ENCODE measurements around the gene HSPA4L. TPM values are rescaled to one million over a fixed set of nuclear protein-coding genes. Genes with fewer than 3 reads are reported as not detected.

HSPA4L gene
- total RNA-seq, 2 experiments from 2014 or later, result 0.16 to 0.26 TPM

DNA sequence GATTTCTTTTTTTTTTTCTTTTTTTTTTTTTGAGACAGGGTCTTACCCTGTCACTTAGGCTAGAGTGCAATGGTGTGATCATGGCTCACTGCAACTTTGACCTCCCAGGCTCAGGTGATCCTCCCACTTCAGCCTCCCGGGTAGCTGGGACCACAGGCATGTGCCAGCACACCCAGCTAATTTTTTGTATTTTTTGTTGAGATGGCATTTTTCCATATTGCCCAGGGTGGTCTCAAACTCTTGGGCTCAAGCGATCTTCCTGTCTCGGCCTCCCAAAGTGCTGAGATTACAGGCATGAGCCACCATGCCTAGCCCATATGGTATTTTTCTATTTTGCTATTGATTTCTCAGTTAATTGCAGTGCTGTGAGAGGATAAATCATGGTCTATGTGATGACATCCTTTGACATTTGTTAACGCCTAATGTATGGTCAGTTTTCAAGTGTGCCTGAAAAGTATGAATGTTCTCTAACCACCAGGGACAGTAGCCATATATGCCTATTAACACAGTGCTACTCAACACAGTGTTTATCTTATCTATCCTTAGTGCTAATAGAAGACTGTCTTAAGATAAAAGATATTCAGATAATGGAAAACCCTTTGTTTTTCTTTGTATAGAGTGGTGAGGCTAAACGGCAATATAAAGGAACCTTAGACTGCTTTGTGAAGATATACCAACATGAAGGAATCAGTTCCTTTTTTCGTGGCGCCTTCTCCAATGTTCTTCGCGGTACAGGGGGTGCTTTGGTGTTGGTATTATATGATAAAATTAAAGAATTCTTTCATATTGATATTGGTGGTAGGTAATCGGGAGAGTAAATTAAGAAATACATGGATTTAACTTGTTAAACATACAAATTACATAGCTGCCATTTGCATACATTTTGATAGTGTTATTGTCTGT lies 9.1 kb upstream of the HSPA4L start:
- H3K9me3 Mint-ChIP-seq (ENCODE audit: insufficient read depth), result no peaks in the 10 kb centered on the region
- H3K36me3 Mint-ChIP-seq (ENCODE audit: low read depth), result no peaks in the 10 kb centered on the region
- DNase-seq (no peak), ATAC-seq (no peak)
- ChIA-PET POLR2A (no interaction called here), CTCF (interaction anchor here (0.7 kb wide), 1 partner anchor 1169 kb away, joined by 3 read pairs; no protein-coding TSS in a partner anchor)
- peaks cover 31% of the 10 kb centered on the region for H3K27me3 Mint-ChIP-seq (ENCODE audit: low read depth)
- no peak overlapping the region for H3K4me3 Mint-ChIP-seq
- H3K4me1 Mint-ChIP-seq (ENCODE audit: low read depth), result no peaks in the 10 kb centered on the region
- H3K27ac Mint-ChIP-seq, result no peak overlapping the region

DNA sequence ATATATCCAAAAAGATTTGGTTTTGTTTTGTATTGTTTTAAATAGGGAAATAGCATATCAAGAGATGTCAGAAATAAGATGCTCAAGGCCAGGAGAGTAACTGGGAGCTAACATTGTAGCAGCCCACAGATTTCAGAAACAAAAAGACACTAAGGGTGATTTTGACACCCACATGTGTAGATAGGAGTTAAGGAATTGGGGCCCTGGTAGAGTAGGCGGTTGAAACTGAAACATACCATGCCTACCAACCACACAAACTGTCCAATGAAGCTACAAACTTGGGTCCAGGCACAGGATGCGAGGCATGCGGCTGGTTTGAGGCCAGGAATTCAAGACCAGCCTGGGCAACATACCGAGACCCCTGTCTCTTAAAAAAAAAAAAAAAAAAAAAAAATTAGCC lies 6.3 kb upstream of the HSPA4L start:
- H3K4me3 Mint-ChIP-seq, result no peak overlapping the region
- no peak for DNase-seq
- ChIA-PET POLR2A (no interaction called here), CTCF (no interaction called here)
- H3K27me3 Mint-ChIP-seq (ENCODE audit: low read depth), result peaks cover 45% of the 10 kb centered on the region
- no peak for ATAC-seq
- H3K36me3 Mint-ChIP-seq (ENCODE audit: low read depth), result peaks cover 2% of the 10 kb centered on the region
- no peaks in the 10 kb centered on the region for H3K4me1 Mint-ChIP-seq (ENCODE audit: low read depth)
- no peaks in the 10 kb centered on the region for H3K9me3 Mint-ChIP-seq (ENCODE audit: insufficient read depth)
- no peak overlapping the region for H3K27ac Mint-ChIP-seq

DNA sequence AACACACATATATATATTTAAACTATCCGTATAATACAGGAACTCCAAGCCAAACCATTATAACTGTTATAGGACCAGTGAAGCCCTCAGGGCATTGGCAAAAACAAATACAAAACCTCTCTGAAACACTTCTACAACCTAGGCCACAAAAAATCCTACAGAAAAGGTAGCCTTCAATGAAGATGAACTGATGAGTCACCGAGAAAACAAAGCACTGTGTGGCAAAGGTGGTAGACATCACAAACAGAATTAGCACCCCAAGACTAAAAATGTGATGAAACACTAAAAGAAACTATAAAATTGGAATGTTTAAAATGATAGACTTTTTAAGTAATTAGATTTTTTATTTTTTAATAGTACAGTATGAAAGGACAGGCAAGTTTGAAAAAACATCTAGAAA lies 5.5 kb upstream of the HSPA4L start:
- ATAC-seq (no peak), DNase-seq (no peak)
- H3K9me3 Mint-ChIP-seq (ENCODE audit: insufficient read depth), result no peaks in the 10 kb centered on the region
- ChIA-PET POLR2A (no interaction called here), CTCF (no interaction called here)
- H3K27ac Mint-ChIP-seq, result no peak overlapping the region
- peaks cover 5% of the 10 kb centered on the region for H3K36me3 Mint-ChIP-seq (ENCODE audit: low read depth)
- H3K27me3 Mint-ChIP-seq (ENCODE audit: low read depth), result peaks cover 45% of the 10 kb centered on the region
- peaks cover 6% of the 10 kb centered on the region for H3K4me1 Mint-ChIP-seq (ENCODE audit: low read depth)
- H3K4me3 Mint-ChIP-seq, result no peak overlapping the region

DNA sequence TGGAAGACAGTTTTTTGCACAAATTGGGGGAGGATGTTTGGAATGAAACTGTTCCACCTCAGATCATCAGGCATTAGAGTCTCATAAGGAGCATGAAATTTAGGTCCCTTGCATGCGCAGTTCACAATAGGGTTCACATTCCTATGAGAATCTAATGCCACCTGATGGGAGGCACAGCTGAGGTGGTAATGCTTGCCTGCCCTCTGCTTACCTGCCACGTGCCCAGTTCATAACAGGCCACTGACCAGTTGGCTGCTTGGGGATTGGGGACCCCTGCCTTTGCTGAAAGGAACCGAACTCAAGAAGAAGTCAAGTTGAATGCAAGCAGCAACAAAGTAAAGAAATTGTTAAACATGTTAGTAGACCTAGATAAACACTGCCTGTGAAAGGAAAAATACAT lies 4.6 kb upstream of the HSPA4L start:
- POLR2A ChIA-PET, result no interaction called here
- CTCF ChIA-PET, result no interaction called here

DNA sequence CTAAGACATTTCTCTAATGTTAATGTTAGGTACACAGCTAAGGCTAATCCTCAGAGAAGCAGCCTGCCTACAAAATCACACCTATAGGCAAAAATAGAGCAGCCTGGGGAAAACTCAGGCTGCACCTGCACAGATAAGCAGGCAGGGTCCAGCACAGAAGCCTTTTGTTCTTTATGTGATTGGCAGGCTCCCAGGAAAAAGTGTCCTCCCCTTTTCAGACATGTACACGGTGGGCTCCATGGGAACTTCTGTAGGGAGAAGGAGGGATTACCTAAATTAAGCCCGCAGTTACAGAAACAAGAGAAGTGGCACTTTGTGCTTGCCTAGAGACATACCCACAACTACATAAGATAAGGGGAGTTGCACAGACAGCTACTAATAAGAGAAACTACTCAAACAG lies 4.0 kb upstream of the HSPA4L start:
- DNase-seq (no peak), ATAC-seq (no peak)
- H3K36me3 Mint-ChIP-seq (ENCODE audit: low read depth), result peaks cover 5% of the 10 kb centered on the region
- peaks cover 49% of the 10 kb centered on the region for H3K27me3 Mint-ChIP-seq (ENCODE audit: low read depth)
- POLR2A ChIA-PET, result no interaction called here
- no peak overlapping the region for H3K4me3 Mint-ChIP-seq
- peaks cover 15% of the 10 kb centered on the region for H3K4me1 Mint-ChIP-seq (ENCODE audit: low read depth)
- CTCF ChIA-PET, result no interaction called here
- H3K9me3 Mint-ChIP-seq (ENCODE audit: insufficient read depth), result no peaks in the 10 kb centered on the region
- H3K27ac Mint-ChIP-seq, result no peak overlapping the region

More for the DNA sequence above, 4.6 kb upstream of the HSPA4L start:
- ATAC-seq, result no peak
- no peak overlapping the region for H3K27ac Mint-ChIP-seq
- H3K4me3 Mint-ChIP-seq, result no peak overlapping the region
- peaks cover 5% of the 10 kb centered on the region for H3K36me3 Mint-ChIP-seq (ENCODE audit: low read depth)
- no peak for DNase-seq
- peaks cover 9% of the 10 kb centered on the region for H3K4me1 Mint-ChIP-seq (ENCODE audit: low read depth)
- H3K27me3 Mint-ChIP-seq (ENCODE audit: low read depth), result peaks cover 45% of the 10 kb centered on the region
- H3K9me3 Mint-ChIP-seq (ENCODE audit: insufficient read depth), result no peaks in the 10 kb centered on the region

DNA sequence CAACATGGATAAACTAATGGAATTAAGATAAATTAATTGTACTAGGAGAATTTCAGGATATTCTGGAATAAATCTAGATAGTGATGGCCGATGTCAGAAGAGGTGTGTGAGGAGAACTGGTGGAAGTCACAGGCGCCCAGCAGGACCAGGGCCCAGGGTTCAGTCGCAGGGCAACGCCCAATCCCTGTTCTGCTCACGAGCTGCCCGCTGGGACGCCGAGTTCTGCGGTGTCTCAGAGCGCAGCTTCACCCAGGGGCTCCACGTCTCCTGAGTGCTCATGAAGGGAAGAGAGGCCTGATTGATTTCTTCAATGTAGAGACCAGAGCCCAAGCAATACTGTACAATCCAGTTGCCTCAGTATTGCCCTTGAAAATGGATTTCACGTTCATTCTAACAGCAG lies 1.5 kb upstream of the HSPA4L start:
- no peaks in the 10 kb centered on the region for H3K9me3 Mint-ChIP-seq (ENCODE audit: insufficient read depth)
- DNase-seq (no peak), ATAC-seq (no peak)
- H3K36me3 Mint-ChIP-seq (ENCODE audit: low read depth), result peaks cover 5% of the 10 kb centered on the region
- H3K4me3 Mint-ChIP-seq, result no peak overlapping the region
- ChIA-PET CTCF (no interaction called here), POLR2A (no interaction called here)
- H3K27ac Mint-ChIP-seq, result no peak overlapping the region
- peaks cover 59% of the 10 kb centered on the region for H3K27me3 Mint-ChIP-seq (ENCODE audit: low read depth)
- H3K4me1 Mint-ChIP-seq (ENCODE audit: low read depth), result peaks cover 19% of the 10 kb centered on the region

DNA sequence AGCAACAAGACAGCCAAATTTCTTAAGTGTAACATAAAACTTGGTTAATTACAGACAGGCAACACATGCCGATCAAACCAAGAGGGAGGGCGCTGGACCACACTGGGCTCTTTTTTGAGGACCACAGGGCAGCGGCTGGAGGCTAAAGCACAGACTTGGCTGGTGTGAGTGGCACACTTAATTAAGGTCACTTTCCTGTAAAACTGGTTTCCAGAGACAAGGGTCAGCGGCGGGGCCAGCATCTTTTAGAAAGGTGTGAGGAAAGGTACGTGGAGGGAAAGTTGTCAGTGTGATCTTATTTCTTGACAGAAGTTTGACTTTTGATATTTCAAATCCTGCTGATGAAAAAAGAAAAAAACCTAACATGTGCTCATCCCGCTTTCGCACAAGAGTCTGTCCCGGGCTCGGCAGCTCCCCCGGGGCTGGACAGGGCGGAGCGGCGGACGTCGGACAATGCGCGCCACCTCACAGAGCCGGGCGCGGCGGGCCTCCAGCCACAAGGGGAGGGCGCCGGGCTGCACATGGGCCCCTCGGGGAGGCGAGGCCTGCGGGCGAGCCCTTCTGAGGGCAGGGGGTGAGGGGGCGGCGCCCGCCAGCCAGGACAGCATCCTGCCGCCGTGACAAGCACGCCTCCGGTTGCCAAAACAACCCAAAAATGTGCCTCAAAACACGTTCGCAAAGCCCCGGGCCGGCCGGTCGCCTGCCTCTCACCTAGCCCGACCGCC lies 660 bp upstream of the HSPA4L start:
- Mint-ChIP-seq H3K27ac (no peak overlapping the region), H3K9me3 (ENCODE audit: insufficient read depth) (no peaks in the 10 kb centered on the region), H3K4me3 (peak overlapping the region; percentile 78), H3K27me3 (ENCODE audit: low read depth) (peaks cover 59% of the 10 kb centered on the region), H3K4me1 (ENCODE audit: low read depth) (peaks cover 19% of the 10 kb centered on the region), H3K36me3 (ENCODE audit: low read depth) (peaks cover 5% of the 10 kb centered on the region)
- peak; percentile 49 for DNase-seq
- POLR2A ChIA-PET, result interaction anchor here (1.5 kb wide), 1 partner anchor 100 kb away, joined by 4 read pairs; the partner anchor contains the start of gene PLK4
- CTCF ChIA-PET, result interaction anchor here (1.1 kb wide), 1 partner anchor 99 kb away, joined by 3 read pairs; the partner anchor contains the start of gene PLK4
- ATAC-seq, result no peak

DNA sequence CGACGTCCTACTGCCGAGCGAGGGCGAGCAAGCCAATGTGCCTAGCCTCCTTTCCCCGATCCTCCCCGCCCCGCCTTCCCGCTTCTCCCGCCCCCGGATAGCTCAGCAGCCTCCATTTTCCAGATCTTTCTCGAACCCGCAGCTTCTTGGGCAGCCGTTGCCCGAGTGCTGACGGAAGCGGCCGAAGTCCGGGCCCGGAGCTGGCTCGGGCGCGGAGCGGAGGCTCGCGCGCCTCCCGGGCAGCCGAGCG lies 172 bp upstream of the HSPA4L start:
- peak; percentile 61 for DNase-seq
- Mint-ChIP-seq H3K4me3 (peak overlapping the region; percentile 78), H3K27ac (no peak overlapping the region), H3K36me3 (ENCODE audit: low read depth) (peaks cover 5% of the 10 kb centered on the region), H3K27me3 (ENCODE audit: low read depth) (peaks cover 56% of the 10 kb centered on the region), H3K4me1 (ENCODE audit: low read depth) (peaks cover 19% of the 10 kb centered on the region), H3K9me3 (ENCODE audit: insufficient read depth) (no peaks in the 10 kb centered on the region)
- POLR2A ChIA-PET, result interaction anchor here (1.5 kb wide), 1 partner anchor 99 kb away, joined by 4 read pairs; the partner anchor contains the start of gene PLK4
- peak; percentile 61 for ATAC-seq
- CTCF ChIA-PET, result interaction anchor here (1.1 kb wide), 1 partner anchor 99 kb away, joined by 3 read pairs; the partner anchor contains the start of gene PLK4

DNA sequence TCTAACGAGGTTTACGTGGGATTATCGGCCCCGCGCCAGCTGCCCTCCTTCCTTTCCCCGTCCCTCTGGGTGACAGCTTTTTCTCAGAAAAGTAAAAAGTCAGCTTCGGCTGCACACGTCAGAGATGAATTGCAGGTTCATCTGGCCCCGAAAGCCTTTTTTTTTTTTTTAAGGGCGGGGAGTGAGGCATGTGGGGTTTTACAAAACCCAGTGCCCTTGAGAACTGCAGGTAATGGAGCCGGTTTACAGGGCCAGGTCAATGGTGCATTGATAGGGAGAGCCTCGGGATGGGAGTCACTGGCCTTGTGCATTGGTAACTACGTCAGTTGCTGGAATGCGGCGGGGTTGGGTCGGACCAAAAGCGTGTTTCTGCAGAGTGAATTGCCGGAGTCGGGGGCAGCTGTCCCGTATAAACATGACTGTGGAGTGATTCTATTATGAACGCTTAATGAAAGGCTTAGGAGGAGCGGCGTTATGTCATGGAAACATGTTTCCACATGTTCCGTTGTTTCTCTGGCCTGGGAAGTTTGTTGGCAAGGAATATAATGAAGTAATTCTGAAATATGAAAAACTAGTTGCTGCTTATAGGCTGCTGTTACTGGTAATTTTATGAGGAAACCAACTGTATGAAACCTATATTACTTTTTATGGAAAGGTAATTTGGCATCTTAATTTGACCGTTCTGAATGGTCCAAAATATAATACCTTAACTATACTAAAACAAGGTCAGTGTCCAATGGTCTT lies 1.1 kb downstream of the HSPA4L start:
- DNase-seq (no peak), ATAC-seq (peak; percentile 12)
- CTCF ChIA-PET, result interaction anchor here (1.0 kb wide), 1 partner anchor 51 kb away, joined by 5 read pairs; no protein-coding TSS in a partner anchor
- peak overlapping the region; percentile 78 for H3K4me3 Mint-ChIP-seq
- H3K4me1 Mint-ChIP-seq (ENCODE audit: low read depth), result peaks cover 19% of the 10 kb centered on the region
- peak overlapping the region; percentile 47 for H3K27ac Mint-ChIP-seq
- no peaks in the 10 kb centered on the region for H3K9me3 Mint-ChIP-seq (ENCODE audit: insufficient read depth)
- POLR2A ChIA-PET, result interaction anchor here (0.9 to 1.5 kb wide), 2 partner anchors 98 kb away, joined by 3 to 4 read pairs; partner anchors contain the start of gene PLK4
- H3K36me3 Mint-ChIP-seq (ENCODE audit: low read depth), result peaks cover 5% of the 10 kb centered on the region
- H3K27me3 Mint-ChIP-seq (ENCODE audit: low read depth), result peaks cover 50% of the 10 kb centered on the region

DNA sequence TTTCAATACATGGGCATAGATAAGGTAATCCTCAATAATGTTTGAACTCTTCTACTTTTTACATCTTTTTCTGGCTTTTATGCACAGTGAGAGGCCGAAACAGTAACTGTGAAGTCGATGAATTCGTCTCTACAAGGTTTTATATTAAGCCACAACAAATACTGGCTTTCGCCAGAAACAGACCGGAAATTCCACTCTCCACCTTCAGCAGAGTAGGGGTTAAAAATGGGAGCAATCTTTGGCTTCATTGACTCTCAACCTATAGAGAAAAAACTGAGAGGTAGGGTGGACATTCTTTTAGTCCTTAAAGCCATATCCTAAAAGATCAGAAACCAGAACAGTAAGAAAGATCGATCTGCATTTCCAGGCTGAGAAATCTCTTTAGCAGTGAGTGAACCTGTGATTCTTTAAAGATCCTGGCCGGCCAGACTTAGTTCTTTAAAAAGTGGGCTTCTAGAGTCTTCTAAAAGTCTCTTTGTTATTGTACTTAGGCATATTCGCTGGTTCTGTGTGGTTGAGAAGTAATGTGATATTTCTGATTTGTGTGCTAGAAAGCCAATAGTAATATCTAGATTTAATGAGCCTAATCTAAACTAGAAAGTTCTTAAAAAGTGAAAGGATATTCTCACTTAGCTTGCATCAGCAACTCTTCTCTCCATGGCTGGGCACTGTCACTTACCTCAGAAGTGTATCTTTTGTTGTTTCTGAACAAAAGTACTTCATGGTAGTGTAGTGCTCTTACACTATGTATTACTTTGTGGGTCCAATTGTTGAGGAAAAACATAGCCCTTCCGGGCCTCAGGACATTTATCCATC lies 2.0 kb downstream of the HSPA4L start:
- ChIA-PET POLR2A (interaction anchor here (0.9 kb wide), 1 partner anchor 97 kb away, joined by 3 read pairs; no protein-coding TSS in a partner anchor), CTCF (no interaction called here)
- H3K9me3 Mint-ChIP-seq (ENCODE audit: insufficient read depth), result no peaks in the 10 kb centered on the region
- peaks cover 19% of the 10 kb centered on the region for H3K4me1 Mint-ChIP-seq (ENCODE audit: low read depth)
- H3K36me3 Mint-ChIP-seq (ENCODE audit: low read depth), result peaks cover 5% of the 10 kb centered on the region
- H3K4me3 Mint-ChIP-seq, result no peak overlapping the region
- H3K27me3 Mint-ChIP-seq (ENCODE audit: low read depth), result peaks cover 47% of the 10 kb centered on the region
- DNase-seq, result no peak
- no peak overlapping the region for H3K27ac Mint-ChIP-seq
- no peak for ATAC-seq

DNA sequence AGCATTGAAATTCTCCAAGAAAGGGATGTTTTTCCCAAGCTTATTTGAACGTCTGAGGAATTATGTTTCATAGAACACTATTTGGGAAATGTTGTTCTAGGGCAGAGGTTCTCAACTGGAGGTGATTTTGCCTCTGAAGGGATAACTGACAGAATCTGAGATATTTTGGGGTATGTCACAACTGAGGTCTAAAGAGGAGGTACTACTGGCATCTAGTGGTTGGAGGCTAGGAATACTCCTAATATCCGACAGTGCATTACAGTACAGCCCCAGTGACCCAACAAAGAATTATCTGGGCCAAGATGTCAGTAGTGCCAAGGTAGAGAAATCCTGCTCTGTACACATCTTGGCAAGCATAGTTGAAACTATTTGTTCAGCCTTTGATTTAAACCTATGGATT lies 6.4 kb downstream of the HSPA4L start:
- no peak overlapping the region for H3K4me3 Mint-ChIP-seq
- CTCF ChIA-PET, result interaction anchor here (1.3 kb wide), 1 partner anchor 35 kb away, joined by 3 read pairs; no protein-coding TSS in a partner anchor
- no peaks in the 10 kb centered on the region for H3K9me3 Mint-ChIP-seq (ENCODE audit: insufficient read depth)
- POLR2A ChIA-PET, result no interaction called here
- no peaks in the 10 kb centered on the region for H3K4me1 Mint-ChIP-seq (ENCODE audit: low read depth)
- DNase-seq (no peak), ATAC-seq (no peak)
- H3K27ac Mint-ChIP-seq, result no peak overlapping the region
- H3K36me3 Mint-ChIP-seq (ENCODE audit: low read depth), result no peaks in the 10 kb centered on the region
- H3K27me3 Mint-ChIP-seq (ENCODE audit: low read depth), result peaks cover 28% of the 10 kb centered on the region

Measured in activated CD8-positive, alpha-beta T cell treated with anti-CD3 and anti-CD28 coated beads, Interleukin-2, amount 10 ng/mL, durations not matched to agents 7 days and 5 days (primary cell).